HG02870 (cell line): ENCODE data around the gene CARS2.
A peak's percentile ranks its signal among the peaks of the same experiment; 100 is the strongest.
"Not testable (repeated sequence)": the region's sequence is repeated elsewhere in the genome, so short reads cannot be mapped to it uniquely, and the experiment has no call there.

ENCODE experiments used
- ATAC-seq: cut with Tn5 transposase; IDR thresholded peaks from one replicate; pipeline ENCODE4 v1.9.1; 2021; ENCODE audit warnings: mild to moderate bottlenecking, moderate library complexity; ENCODE audit not compliant: unreplicated experiment

CARS2 gene

GRCh38 chr13:110683921-110684320, 22.0 kb downstream of the CARS2 start:
- no peak for ATAC-seq

GRCh38 chr13:110683203-110683883, 22.6 kb downstream of the CARS2 start:
- ATAC-seq, result no peak

GRCh38 chr13:110682746-110683145, 23.2 kb downstream of the CARS2 start:
- no peak for ATAC-seq

- ATAC-seq, result no peak
Measured at GRCh38 chr13:110681868-110682550, 23.9 kb downstream of the CARS2 start.

GRCh38 chr13:110680852-110681251, 25.1 kb downstream of the CARS2 start:
- no peak for ATAC-seq

GRCh38 chr13:110677731-110678545, 28.0 kb downstream of the CARS2 start:
- no peak for ATAC-seq

- ATAC-seq, result peak; percentile 61
Measured at GRCh38 chr13:110676595-110677587, 29.0 kb downstream of the CARS2 start.

- ATAC-seq, result not testable (repeated sequence)
Measured at GRCh38 chr13:110669814-110670213, 36.1 kb downstream of the CARS2 start.

GRCh38 chr13:110669036-110669435, 36.9 kb downstream of the CARS2 start:
- ATAC-seq, result no peak

GRCh38 chr13:110666255-110666533, 39.7 kb downstream of the CARS2 start:
- ATAC-seq, result no peak

- ATAC-seq, result no peak
Measured at GRCh38 chr13:110665491-110666254, 40.2 kb downstream of the CARS2 start.

- ATAC-seq, result no peak
Measured at GRCh38 chr13:110664673-110665072, 41.2 kb downstream of the CARS2 start.

GRCh38 chr13:110664041-110664440, 41.9 kb downstream of the CARS2 start:
- ATAC-seq, result no peak

- no peak for ATAC-seq
Measured at GRCh38 chr13:110663491-110663890, 42.4 kb downstream of the CARS2 start.

- ATAC-seq, result no peak
Measured at GRCh38 chr13:110662777-110663443, 43.0 kb downstream of the CARS2 start.

GRCh38 chr13:110662091-110662490, 43.8 kb downstream of the CARS2 start:
- no peak for ATAC-seq

- ATAC-seq, result no peak
Measured at GRCh38 chr13:110661256-110661655, 44.7 kb downstream of the CARS2 start.

- ATAC-seq, result peak; percentile 94
Measured at GRCh38 chr13:110658218-110658911, 47.6 kb downstream of the CARS2 start.

GRCh38 chr13:110657196-110657595, 48.7 kb downstream of the CARS2 start:
- ATAC-seq, result no peak
